BLaER1 (cell line): ENCODE data around the gene LENEP.

Experiments used
- H3K27ac ChIP-seq: shearing (Covaris generic); formaldehyde crosslinking; 2 replicates; pipeline ENCODE4 v1.8.1; 2022
- H3K27me3 ChIP-seq: shearing (Covaris generic); formaldehyde crosslinking; 2 replicates; pipeline ENCODE4 v1.8.1; 2022
- H3K36me3 ChIP-seq: shearing (Covaris generic); formaldehyde crosslinking; 2 replicates; pipeline ENCODE4 v1.8.1; 2022
- H3K4me1 ChIP-seq: shearing (Covaris generic); formaldehyde crosslinking; 2 replicates; pipeline ENCODE4 v1.8.1; 2022
- H3K4me2 ChIP-seq: shearing (Covaris generic); formaldehyde crosslinking; 2 replicates; pipeline ENCODE4 v1.8.1; 2022
- H3K4me3 ChIP-seq: shearing (Covaris generic); formaldehyde crosslinking; 2 replicates; pipeline ENCODE4 v1.8.1; 2022
- H3K9ac ChIP-seq: shearing (Covaris generic); formaldehyde crosslinking; 2 replicates; pipeline ENCODE4 v1.8.1; 2022
- H3K9me3 ChIP-seq: shearing (Covaris generic); formaldehyde crosslinking; 2 replicates; pipeline ENCODE4 v1.8.1; 2022
- H4K20me1 ChIP-seq: shearing (Covaris generic); formaldehyde crosslinking; 2 replicates; pipeline ENCODE4 v1.8.1; 2022
- Cebpa-rat ChIP-seq: shearing (Covaris generic); IDR thresholded peaks from 2 replicates; pipeline ENCODE4 v1.8.1; 2022

LENEP gene

GRCh38 chr1:155019377-155020245 lies 26.2 kb downstream of the LENEP start:
- Histone ChIP-seq H4K20me1 (peaks cover 23% of the 10 kb centered on the region; the same call in 1 of the 2 replicates), H3K27me3 (no peaks in the 10 kb centered on the region), H3K9ac (no peak overlapping the region), H3K9me3 (no peaks in the 10 kb centered on the region), H3K4me2 (no peak overlapping the region), H3K27ac (0 out of 2 replicates have a peak overlapping the region, but pooled peaks have one; percentile 13), H3K4me3 (no peak overlapping the region), H3K4me1 (peaks cover 63% of the 10 kb centered on the region), H3K36me3 (peaks cover 25% of the 10 kb centered on the region)
- TF ChIP-seq Cebpa-rat, result no peak

GRCh38 chr1:155022136-155022926 lies 28.9 kb downstream of the LENEP start:
- H3K27me3 ChIP-seq, result no peaks in the 10 kb centered on the region
- peaks cover 36% of the 10 kb centered on the region for H3K4me1 ChIP-seq
- TF ChIP-seq Cebpa-rat, result no peak
- H3K36me3 ChIP-seq, result peaks cover 4% of the 10 kb centered on the region; the same call in 1 of the 2 replicates
- no peaks in the 10 kb centered on the region for H3K9me3 ChIP-seq
- no peak overlapping the region for H3K27ac ChIP-seq
- no peak overlapping the region for H3K4me3 ChIP-seq
- no peak overlapping the region for H3K9ac ChIP-seq
- no peaks in the 10 kb centered on the region; the same call in 1 of the 2 replicates for H4K20me1 ChIP-seq
- peak overlapping the region; percentile 47 for H3K4me2 ChIP-seq

DNA sequence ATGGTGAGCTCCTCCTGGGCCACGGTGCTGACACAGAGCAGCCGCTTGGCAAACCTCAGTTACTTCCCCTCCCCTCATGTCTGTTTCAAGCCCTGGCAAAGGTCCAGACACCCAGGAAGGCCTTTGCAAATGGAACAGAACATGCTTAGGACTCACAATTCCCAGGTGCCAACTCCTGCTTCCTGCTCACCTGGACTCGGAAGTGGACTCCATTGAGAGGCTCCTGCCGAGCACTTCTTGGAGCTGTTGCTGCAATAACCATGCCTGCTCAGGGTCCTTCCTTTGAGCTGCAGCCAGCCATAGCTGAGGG lies 29.5 kb downstream of the LENEP start:
- Histone ChIP-seq H4K20me1 (no peaks in the 10 kb centered on the region; the same call in 1 of the 2 replicates), H3K4me1 (peaks cover 33% of the 10 kb centered on the region), H3K36me3 (peaks cover 4% of the 10 kb centered on the region; the same call in 1 of the 2 replicates), H3K9me3 (no peaks in the 10 kb centered on the region), H3K9ac (no peak overlapping the region), H3K27me3 (no peaks in the 10 kb centered on the region), H3K4me3 (no peak overlapping the region), H3K4me2 (peak overlapping the region; percentile 47), H3K27ac (no peak overlapping the region)
- TF ChIP-seq Cebpa-rat, result no peak

- Histone ChIP-seq H3K36me3 (peaks cover 4% of the 10 kb centered on the region; the same call in 1 of the 2 replicates), H4K20me1 (no peaks in the 10 kb centered on the region; the same call in 1 of the 2 replicates), H3K27me3 (no peaks in the 10 kb centered on the region), H3K9me3 (no peaks in the 10 kb centered on the region), H3K9ac (no peak overlapping the region), H3K4me3 (no peak overlapping the region), H3K27ac (no peak overlapping the region), H3K4me2 (no peak overlapping the region), H3K4me1 (peaks cover 25% of the 10 kb centered on the region)
- no peak for TF ChIP-seq Cebpa-rat
These were observed 30.2 kb downstream of the LENEP start for GRCh38 chr1:155023627-155024026.

DNA sequence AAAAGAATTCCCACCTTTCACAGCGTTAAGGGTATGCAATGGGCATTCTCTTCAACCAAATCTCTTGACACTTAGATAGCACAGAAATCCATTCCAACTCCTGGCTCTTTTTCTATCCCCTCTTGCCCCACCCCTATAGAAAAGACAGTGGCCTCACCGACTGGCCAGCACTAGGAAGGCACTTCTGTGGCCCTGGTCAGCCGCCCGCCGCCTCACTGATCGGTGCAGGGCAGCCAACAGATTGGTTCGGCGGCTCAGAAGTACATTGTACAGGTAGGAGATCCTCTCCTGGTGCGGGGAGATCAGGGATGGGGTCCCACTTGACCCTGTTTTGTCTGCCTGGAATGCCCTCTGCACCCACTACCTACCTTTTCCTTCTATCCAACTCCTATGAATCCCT lies 30.9 kb downstream of the LENEP start:
- Histone ChIP-seq H3K4me1 (peaks cover 18% of the 10 kb centered on the region), H3K9ac (no peak overlapping the region), H3K27ac (no peak overlapping the region), H3K9me3 (no peaks in the 10 kb centered on the region), H4K20me1 (no peaks in the 10 kb centered on the region), H3K27me3 (no peaks in the 10 kb centered on the region), H3K36me3 (no peaks in the 10 kb centered on the region; the same call in 1 of the 2 replicates), H3K4me3 (no peak overlapping the region), H3K4me2 (no peak overlapping the region)
- no peak for TF ChIP-seq Cebpa-rat

DNA sequence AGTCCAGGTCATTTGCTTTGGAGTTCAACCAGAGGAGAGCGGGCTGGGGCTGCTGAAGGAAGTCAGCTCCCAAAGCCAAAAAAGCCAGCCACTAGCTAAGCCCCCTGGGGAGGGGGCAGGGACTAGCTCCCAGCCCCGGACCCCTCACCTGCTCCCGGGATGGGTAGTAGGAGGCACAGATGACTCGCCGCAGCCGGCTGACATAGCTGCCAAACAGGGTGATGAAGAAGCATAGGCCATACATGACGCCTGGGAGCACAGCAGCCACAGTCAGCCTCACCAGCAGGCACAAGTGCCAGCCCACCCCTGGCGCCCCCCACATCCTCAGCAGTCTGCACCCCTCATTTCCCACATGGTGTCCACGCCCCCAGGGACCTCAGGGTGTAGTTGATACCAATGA lies 32.8 kb downstream of the LENEP start:
- H3K9me3 ChIP-seq, result no peaks in the 10 kb centered on the region
- no peaks in the 10 kb centered on the region for H4K20me1 ChIP-seq
- no peak overlapping the region for H3K27ac ChIP-seq
- no peak overlapping the region for H3K4me2 ChIP-seq
- no peak overlapping the region for H3K9ac ChIP-seq
- no peak overlapping the region for H3K4me3 ChIP-seq
- peaks cover 11% of the 10 kb centered on the region for H3K4me1 ChIP-seq
- no peak for TF ChIP-seq Cebpa-rat
- no peaks in the 10 kb centered on the region for H3K36me3 ChIP-seq
- no peaks in the 10 kb centered on the region for H3K27me3 ChIP-seq

DNA sequence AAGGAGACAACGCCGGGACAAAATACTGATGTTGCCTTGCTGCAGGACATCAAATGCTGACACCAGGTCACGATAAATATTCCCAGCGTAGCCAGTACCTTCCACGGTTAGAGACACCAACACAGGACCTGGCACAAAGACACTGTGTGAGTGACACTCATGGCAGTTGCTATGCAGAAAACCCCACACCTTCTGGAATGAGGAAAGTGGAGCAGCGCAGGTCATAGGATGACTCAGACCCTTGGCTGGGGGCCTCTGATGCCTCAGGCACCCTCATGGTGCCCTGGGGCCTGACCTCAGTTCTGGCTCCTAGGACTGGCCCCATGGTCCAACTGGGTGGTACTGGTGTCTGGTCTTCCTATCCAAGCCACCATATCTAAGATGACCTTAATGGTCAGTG lies 33.2 kb downstream of the LENEP start:
- no peak overlapping the region for H3K27ac ChIP-seq
- peaks cover 11% of the 10 kb centered on the region for H3K4me1 ChIP-seq
- H3K36me3 ChIP-seq, result no peaks in the 10 kb centered on the region
- no peak overlapping the region for H3K4me2 ChIP-seq
- no peak for TF ChIP-seq Cebpa-rat
- no peaks in the 10 kb centered on the region for H3K9me3 ChIP-seq
- no peaks in the 10 kb centered on the region for H3K27me3 ChIP-seq
- H3K4me3 ChIP-seq, result no peak overlapping the region
- H3K9ac ChIP-seq, result no peak overlapping the region
- H4K20me1 ChIP-seq, result no peaks in the 10 kb centered on the region

DNA sequence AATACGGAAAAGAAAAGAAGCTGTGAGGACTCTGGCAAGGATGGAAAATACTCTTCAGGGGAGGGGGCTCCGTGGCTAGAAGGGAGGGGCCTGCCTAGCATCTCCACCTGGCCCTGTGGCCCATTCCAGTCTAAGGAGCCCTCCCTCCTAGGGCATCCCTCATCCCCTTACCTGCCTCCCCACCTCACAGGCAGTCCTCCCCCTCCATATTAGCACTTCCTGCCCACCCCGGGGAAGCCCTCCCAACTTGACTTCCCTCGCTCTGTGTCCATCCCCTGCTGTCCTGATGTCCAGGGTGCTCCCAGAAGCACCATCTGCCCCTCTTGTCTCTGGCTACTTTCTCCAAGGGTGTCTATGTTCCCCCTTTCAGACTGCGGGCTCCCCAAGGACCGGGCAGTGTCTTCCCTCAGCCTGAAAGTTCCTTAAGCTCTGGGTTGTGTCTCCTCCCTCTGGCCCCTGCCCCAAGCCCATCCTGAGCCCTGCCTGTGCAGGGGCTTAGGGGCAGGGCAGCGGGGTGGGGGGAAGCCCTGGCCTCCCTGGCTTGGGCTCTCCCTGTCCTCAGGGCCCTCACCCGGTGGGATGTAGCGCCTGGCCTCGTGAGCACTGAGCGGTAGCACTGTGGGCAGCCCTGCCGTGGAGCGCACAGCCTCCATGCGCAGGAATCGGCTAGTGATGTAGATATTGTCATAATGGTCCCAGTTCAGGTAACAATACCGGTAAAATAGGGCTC lies 36.3 kb downstream of the LENEP start:
- TF ChIP-seq Cebpa-rat, result no peak
- H3K27ac ChIP-seq, result no peak overlapping the region
- no peaks in the 10 kb centered on the region for H3K36me3 ChIP-seq
- no peaks in the 10 kb centered on the region for H3K4me1 ChIP-seq
- H4K20me1 ChIP-seq, result no peaks in the 10 kb centered on the region
- H3K9ac ChIP-seq, result no peak overlapping the region
- no peaks in the 10 kb centered on the region for H3K27me3 ChIP-seq
- no peak overlapping the region for H3K4me2 ChIP-seq
- no peak overlapping the region for H3K4me3 ChIP-seq
- H3K9me3 ChIP-seq, result no peaks in the 10 kb centered on the region

- Histone ChIP-seq H3K4me1 (no peaks in the 10 kb centered on the region), H3K9me3 (no peaks in the 10 kb centered on the region), H3K4me3 (no peak overlapping the region)
These were observed 36.9 kb downstream of the LENEP start for GRCh38 chr1:155030243-155030795.

More at GRCh38 chr1:155030243-155030795, 36.9 kb downstream of the LENEP start:
- Histone ChIP-seq H3K27ac (no peak overlapping the region), H4K20me1 (no peaks in the 10 kb centered on the region), H3K4me2 (no peak overlapping the region), H3K9ac (no peak overlapping the region), H3K27me3 (no peaks in the 10 kb centered on the region), H3K36me3 (no peaks in the 10 kb centered on the region)
- TF ChIP-seq Cebpa-rat, result no peak
